Left ventricle myocardium inferior (tissue), 1 donor: ENCODE results near the gene TSHZ3. TPM values are rescaled to one million over a fixed set of nuclear protein-coding genes. Genes with fewer than 3 reads are reported as not detected.

Source experiments
- DNase-seq: peaks from one replicate; pipeline ENCODE4 v3.0.0-alpha.2; 2020
- H3K27ac ChIP-seq: fragments of 200-600 bp; replicated peaks from 2 replicates; pipeline ENCODE4 v1.8.0; 2021
- H3K27me3 ChIP-seq: fragments of 200-600 bp; 2 replicates; pipeline ENCODE4 v1.8.0; 2021; ENCODE audit warnings: low read depth
- H3K36me3 ChIP-seq: fragments of 200-600 bp; 2 replicates; pipeline ENCODE4 v1.8.0; 2021
- H3K4me1 ChIP-seq: fragments of 200-600 bp; 2 replicates; pipeline ENCODE4 v1.8.0; 2021
- H3K4me3 ChIP-seq: fragments of 200-600 bp; 2 replicates; pipeline ENCODE4 v1.8.0; 2021; ENCODE audit warnings: mild to moderate bottlenecking, moderate library complexity
- H3K9me3 ChIP-seq: fragments of 200-600 bp; replicated peaks from 2 replicates; pipeline ENCODE4 v1.8.0; 2021
- intact Hi-C: fragments of 100-400 bp; cut with micrococcal nuclease; formaldehyde crosslinking; loops from one replicate; pipeline ENCODE4 v1.11.0; 2022
- total RNA-seq: library from RNA; stranded (reverse); fragmentation: NEBNext Ultra II Directional; extraction: Animal tissue kit (Norgen Biotek cat#: 25700); gene quantifications from one replicate; pipeline ENCODE4 v1.2.1, GENCODE V29; 2021
- TF ChIP-seq, protein P1 (sequence below): fragments of 200-600 bp; IDR thresholded peaks from 2 replicates; pipeline ENCODE4 v1.8.0; 2021; ENCODE audit warnings: antibody characterized with exemption, mild to moderate bottlenecking, borderline replicate concordance
- donor health status: DM: no; HTN: yes; CAD: no; lungs with severe emphysema.

The TSHZ3 gene
- total RNA-seq, 1 donor from 2014 or later, result 2.9 TPM

DNA sequence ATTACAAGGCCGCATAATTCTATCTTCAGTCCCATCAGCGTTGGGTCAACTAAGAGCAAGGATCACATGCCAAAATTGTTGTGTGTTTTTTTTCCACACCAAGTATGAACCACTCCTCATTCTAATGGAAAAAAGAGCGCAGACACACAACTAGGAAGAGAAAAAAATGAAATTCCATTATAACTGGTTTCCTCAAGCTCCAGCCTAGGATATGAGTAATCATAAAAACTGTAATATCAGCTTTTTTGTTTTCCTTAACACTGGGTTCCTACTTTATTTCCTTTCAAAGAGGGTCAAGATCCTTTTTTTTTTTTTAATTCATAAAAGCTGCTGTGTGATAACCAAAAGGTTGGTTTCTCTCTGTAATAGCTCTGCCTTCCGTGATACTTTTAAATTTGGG lies 19.4 kb downstream of the TSHZ3 start:
- intact Hi-C loops, result no loop called here
- Histone ChIP-seq H3K4me1 (peaks cover 11% of the 10 kb centered on the region), H3K27ac (peak overlapping the region; percentile 28), H3K36me3 (no peaks in the 10 kb centered on the region), H3K9me3 (no peaks in the 10 kb centered on the region), H3K4me3 (no peak overlapping the region), H3K27me3 (no peaks in the 10 kb centered on the region)
- no peak for DNase-seq
- TF ChIP-seq, protein P1, sequence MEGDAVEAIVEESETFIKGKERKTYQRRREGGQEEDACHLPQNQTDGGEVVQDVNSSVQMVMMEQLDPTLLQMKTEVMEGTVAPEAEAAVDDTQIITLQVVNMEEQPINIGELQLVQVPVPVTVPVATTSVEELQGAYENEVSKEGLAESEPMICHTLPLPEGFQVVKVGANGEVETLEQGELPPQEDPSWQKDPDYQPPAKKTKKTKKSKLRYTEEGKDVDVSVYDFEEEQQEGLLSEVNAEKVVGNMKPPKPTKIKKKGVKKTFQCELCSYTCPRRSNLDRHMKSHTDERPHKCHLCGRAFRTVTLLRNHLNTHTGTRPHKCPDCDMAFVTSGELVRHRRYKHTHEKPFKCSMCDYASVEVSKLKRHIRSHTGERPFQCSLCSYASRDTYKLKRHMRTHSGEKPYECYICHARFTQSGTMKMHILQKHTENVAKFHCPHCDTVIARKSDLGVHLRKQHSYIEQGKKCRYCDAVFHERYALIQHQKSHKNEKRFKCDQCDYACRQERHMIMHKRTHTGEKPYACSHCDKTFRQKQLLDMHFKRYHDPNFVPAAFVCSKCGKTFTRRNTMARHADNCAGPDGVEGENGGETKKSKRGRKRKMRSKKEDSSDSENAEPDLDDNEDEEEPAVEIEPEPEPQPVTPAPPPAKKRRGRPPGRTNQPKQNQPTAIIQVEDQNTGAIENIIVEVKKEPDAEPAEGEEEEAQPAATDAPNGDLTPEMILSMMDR, result no peak

DNA sequence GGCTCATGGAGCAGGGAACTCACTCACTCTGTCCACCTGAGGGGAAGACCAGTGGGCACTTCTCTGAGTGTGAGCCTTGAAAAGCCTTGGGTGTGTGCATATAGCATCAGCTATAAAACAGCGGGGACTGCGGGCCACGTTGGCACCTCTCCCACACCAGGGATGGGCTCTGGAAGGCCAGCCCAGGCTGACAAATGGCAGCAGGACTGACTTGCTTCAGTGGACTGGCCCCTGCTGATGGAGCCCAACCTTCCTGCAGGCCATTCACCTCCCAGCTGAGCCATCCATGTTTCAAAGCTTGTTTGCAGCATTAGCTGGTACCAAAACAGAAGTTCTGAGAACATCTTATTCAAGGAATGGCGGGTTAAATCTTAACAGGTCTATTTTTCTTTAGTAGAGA lies 21.0 kb downstream of the TSHZ3 start:
- TF ChIP-seq, protein P1, result no peak
- peaks cover 11% of the 10 kb centered on the region for H3K4me1 ChIP-seq

DNA sequence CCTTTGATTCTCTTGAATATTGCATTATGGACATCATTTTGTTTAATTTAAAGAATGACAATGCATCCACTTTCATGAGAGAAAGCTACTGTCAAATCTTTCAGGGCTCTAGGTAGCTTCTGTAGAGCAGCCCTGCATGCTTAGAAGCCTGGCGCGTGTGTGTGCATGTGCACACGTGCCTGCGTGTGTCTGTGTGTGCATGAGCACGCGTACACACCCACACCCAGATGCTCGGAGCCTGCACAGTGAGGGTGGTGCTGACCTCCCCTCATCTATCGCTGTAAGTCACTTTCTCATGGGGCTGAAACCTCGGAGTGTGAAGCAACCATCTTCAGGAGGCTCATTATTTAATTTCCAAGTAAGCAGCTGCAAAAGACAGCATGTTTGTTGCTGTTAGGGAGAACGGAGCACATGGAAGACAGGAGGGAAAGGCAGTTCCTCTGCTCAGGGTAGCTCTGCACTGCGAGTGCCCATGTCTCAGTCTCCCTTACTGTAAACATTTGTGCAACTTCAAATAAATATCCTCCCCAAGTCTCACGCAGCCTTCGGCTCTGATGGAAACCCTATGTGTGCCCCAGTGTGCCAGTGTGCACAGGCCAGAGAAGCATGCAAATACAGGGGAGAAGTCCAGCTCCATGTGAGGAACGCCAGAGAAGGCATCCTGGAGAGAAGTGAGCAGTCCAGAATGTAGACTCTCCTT lies 22.8 kb downstream of the TSHZ3 start:
- H3K9me3 ChIP-seq, result no peaks in the 10 kb centered on the region
- TF ChIP-seq, protein P1, result no peak
- intact Hi-C loops, result no loop called here
- H3K4me3 ChIP-seq, result no peak overlapping the region
- H3K27me3 ChIP-seq, result no peaks in the 10 kb centered on the region
- no peaks in the 10 kb centered on the region for H3K36me3 ChIP-seq
- peaks cover 11% of the 10 kb centered on the region for H3K4me1 ChIP-seq
- no peak for DNase-seq
- no peak overlapping the region for H3K27ac ChIP-seq

More for the DNA sequence above, 21.0 kb downstream of the TSHZ3 start:
- H3K36me3 ChIP-seq, result no peaks in the 10 kb centered on the region
- intact Hi-C loops, result no loop called here
- H3K27ac ChIP-seq, result no peak overlapping the region
- H3K4me3 ChIP-seq, result no peak overlapping the region
- no peaks in the 10 kb centered on the region for H3K27me3 ChIP-seq
- DNase-seq, result no peak
- no peaks in the 10 kb centered on the region for H3K9me3 ChIP-seq

DNA sequence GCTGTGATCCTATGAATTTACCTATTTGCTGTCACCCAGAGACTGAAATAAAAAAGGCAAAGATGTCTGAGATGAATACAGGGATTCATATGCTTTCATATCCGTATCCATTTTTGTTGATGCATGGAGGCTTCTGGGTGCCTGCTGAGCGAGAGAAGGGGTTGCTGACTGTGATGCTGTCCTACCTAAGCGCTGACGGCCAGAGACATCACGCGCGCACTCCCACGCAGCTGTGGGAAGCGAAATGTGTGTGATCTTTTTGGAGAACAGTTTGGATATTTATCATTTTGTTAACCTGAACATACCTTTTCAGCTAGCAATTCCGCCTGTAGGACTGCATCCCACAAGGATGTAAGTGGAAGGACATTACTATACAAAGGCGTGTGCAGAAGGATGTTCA lies 23.9 kb downstream of the TSHZ3 start:
- intact Hi-C loops, result no loop called here
- TF ChIP-seq, protein P1, result no peak
- Histone ChIP-seq H3K27me3 (no peaks in the 10 kb centered on the region), H3K27ac (no peak overlapping the region), H3K4me1 (peaks cover 7% of the 10 kb centered on the region), H3K36me3 (no peaks in the 10 kb centered on the region), H3K9me3 (no peaks in the 10 kb centered on the region), H3K4me3 (no peak overlapping the region)
- DNase-seq, result no peak

DNA sequence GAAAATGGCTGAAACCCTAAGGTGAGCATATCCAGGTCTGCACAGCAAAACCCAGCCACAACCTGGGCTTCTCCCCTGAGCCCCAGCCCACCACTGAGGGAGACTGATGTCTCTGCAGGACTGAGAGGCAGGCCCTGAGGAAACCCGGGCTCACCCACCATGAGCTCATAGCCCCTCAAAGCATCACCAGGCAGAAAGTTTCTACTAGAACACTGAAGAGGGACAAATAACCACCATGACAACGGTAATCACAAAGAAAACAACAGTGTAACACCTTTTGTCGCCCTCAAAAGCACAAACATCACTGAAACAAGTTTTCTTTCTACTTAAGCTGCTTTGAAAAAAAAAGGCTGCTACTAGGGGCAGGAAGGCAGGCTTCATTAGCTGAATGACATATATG lies 29.8 kb downstream of the TSHZ3 start:
- Histone ChIP-seq H3K36me3 (no peaks in the 10 kb centered on the region), H3K27ac (no peak overlapping the region), H3K27me3 (peaks cover 4% of the 10 kb centered on the region), H3K4me3 (no peak overlapping the region), H3K4me1 (peaks cover 52% of the 10 kb centered on the region), H3K9me3 (no peaks in the 10 kb centered on the region)
- intact Hi-C loops, result no loop called here
- DNase-seq, result no peak
- TF ChIP-seq, protein P1, result no peak
